Colonic mucosa (tissue), 4 donors: Measurements from ENCODE around the gene AATF. TPM values are rescaled to one million over a fixed set of nuclear protein-coding genes. Genes with fewer than 3 reads are reported as not detected.

Experiments used
- DNase-seq: peaks from one replicate; pipeline ENCODE4 v3.0.0-alpha.2; 2020
- H3K27ac ChIP-seq: fragments of 200-600 bp; one replicate; pipeline ENCODE4 v1.8.0; 2021
- H3K27me3 ChIP-seq: fragments of 200-600 bp; one replicate; pipeline ENCODE4 v1.8.0; 2021
- H3K36me3 ChIP-seq: fragments of 200-600 bp; one replicate; pipeline ENCODE4 v1.8.0; 2021
- H3K4me1 ChIP-seq: fragments of 200-600 bp; one replicate; pipeline ENCODE4 v1.8.0; 2021; ENCODE audit warnings: mild to moderate bottlenecking
- H3K4me3 ChIP-seq: fragments of 200-600 bp; one replicate; pipeline ENCODE4 v1.8.0; 2021
- H3K9ac ChIP-seq, 2 donors: one replicate each; pipeline ENCODE4 v1.7.0; 2013; ENCODE audit warnings: control low read depth in 2 of 2, low read depth in 2 of 2, low read length in 2 of 2
- H3K9me3 ChIP-seq: fragments of 200-600 bp; one replicate; pipeline ENCODE4 v1.8.0; 2021
- CTCF ChIP-seq: fragments of 200-600 bp; IDR thresholded peaks from one replicate; pipeline ENCODE4 v1.8.0; 2022; ENCODE audit warnings: antibody characterized with exemption, mild to moderate bottlenecking
- intact Hi-C: fragments of 100-400 bp; cut with DNase I; formaldehyde crosslinking; loops from one replicate; pipeline ENCODE4 v1.14.1; 2022
- total RNA-seq, 2 donors: library from RNA; stranded (reverse); fragmentation: NEBNext Ultra II Directional in 1 of 2; extraction: Animal tissue kit (Norgen Biotek cat#: 25700) in 1 of 2; gene quantifications; one replicate each; pipeline ENCODE4 v1.2.1, GENCODE V29; 2021
- donor health status: healthy.
- donor health status: DM: no; HTN: no; CAD: no.
- donor health status: DM: no; HTN: no; CAD: no.

The AATF gene
- total RNA-seq, 2 donors from 2014 or later: 30.0 to 54.8 TPM

- no peak for DNase-seq
- no peaks in the 10 kb centered on the region for H3K36me3 ChIP-seq
- H3K27me3 ChIP-seq: no peaks in the 10 kb centered on the region
- H3K4me1 ChIP-seq: no peaks in the 10 kb centered on the region
- no peak overlapping the region for H3K27ac ChIP-seq
- no peak overlapping the region for H3K4me3 ChIP-seq
- H3K9ac ChIP-seq: no peak overlapping the region
- no peak for TF ChIP-seq CTCF
- intact Hi-C loops: no loop called here
- no peaks in the 10 kb centered on the region for H3K9me3 ChIP-seq
Measured at GRCh38 chr17:37031493-37032083, 82.8 kb downstream of the AATF start.

DNA sequence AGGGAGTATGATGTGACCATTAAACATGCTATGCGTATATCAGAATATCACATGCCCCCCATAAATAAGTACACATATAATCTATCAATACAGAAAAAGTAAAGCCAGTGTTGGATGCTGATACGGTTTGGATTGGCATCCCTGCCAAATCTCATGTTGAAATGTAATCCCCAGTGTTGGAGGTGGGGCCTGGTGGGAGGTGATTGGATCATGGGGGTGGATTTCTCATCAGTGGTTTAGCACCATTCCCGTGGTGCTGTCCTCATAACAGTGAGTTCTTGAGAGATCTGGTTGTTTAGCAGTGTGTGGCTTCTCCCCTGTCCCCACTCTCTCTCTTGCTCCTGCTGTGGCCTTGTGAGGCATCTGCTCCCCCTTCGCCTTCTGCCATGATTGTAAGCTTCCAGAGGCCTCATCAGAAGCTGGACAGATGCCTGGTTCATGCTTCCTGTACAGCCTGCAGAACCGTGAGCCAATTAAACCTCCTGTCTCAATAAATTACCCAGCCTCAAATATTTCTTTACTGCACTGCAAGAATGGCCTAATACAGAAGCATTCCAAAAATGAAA lies 88.9 kb downstream of the AATF start:
- no peaks in the 10 kb centered on the region for H3K27me3 ChIP-seq
- no peak overlapping the region for H3K4me3 ChIP-seq
- no peak for DNase-seq
- H3K36me3 ChIP-seq: no peaks in the 10 kb centered on the region
- no peaks in the 10 kb centered on the region for H3K4me1 ChIP-seq
- no peak for TF ChIP-seq CTCF
- no peak overlapping the region for H3K27ac ChIP-seq
- intact Hi-C loops: no loop called here
- H3K9me3 ChIP-seq: no peaks in the 10 kb centered on the region
- H3K9ac ChIP-seq: no peak overlapping the region

DNA sequence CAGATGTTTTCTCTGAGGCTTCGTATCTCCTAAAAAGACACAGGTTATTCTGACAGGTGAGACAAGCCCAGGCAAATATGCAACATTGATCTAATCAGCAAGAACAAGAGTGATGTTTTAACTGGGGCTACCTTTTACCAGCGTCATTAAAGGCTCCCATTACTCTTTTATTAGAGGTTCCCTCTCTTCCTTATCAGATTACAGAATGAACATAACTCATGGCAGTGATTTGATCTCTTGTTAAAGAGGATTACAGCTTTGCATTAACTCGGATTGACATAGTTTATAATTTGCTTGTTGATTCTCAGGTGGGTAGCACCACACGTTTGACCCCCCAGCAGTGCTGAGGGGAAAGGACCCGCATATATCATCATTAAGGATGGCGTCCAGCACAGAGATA lies 90.5 kb downstream of the AATF start:
- Histone ChIP-seq H3K4me1 (no peaks in the 10 kb centered on the region), H3K36me3 (no peaks in the 10 kb centered on the region), H3K9me3 (no peaks in the 10 kb centered on the region), H3K9ac (no peak overlapping the region), H3K4me3 (no peak overlapping the region), H3K27ac (no peak overlapping the region), H3K27me3 (no peaks in the 10 kb centered on the region)
- TF ChIP-seq CTCF: no peak
- no peak for DNase-seq
- intact Hi-C loops: no loop called here

- DNase-seq: no peak
- no peak overlapping the region for H3K9ac ChIP-seq
- H3K27ac ChIP-seq: no peak overlapping the region
- intact Hi-C loops: no loop called here
- no peak for TF ChIP-seq CTCF
- no peaks in the 10 kb centered on the region for H3K4me1 ChIP-seq
- H3K9me3 ChIP-seq: no peaks in the 10 kb centered on the region
- H3K36me3 ChIP-seq: no peaks in the 10 kb centered on the region
- H3K4me3 ChIP-seq: no peak overlapping the region
- H3K27me3 ChIP-seq: no peaks in the 10 kb centered on the region
Measured at GRCh38 chr17:37041932-37042331, 93.2 kb downstream of the AATF start.

DNA sequence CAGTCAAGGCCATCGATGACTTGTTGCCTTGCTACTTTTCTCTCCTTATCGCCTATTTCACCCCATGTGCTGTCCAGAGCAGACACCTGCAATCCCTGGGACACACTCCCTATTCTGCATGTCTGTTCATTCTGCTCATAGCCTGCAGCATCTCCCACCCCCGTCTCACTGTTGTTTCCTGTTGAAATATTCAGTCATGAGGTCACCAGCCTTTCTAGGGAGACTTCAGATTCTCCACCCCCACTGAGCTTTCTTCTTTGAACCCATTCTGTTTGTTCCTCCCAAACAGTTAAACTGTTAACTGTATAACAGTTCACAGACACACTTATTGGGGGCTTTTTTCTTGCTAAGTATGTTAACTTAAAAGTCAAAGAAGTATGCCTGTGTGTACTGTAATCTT lies 94.4 kb downstream of the AATF start:
- no peaks in the 10 kb centered on the region for H3K27me3 ChIP-seq
- H3K4me1 ChIP-seq: no peaks in the 10 kb centered on the region
- intact Hi-C loops: no loop called here

More for the DNA sequence above, 94.4 kb downstream of the AATF start:
- Histone ChIP-seq H3K4me3 (no peak overlapping the region), H3K27ac (no peak overlapping the region), H3K9ac (no peak overlapping the region), H3K9me3 (no peaks in the 10 kb centered on the region), H3K36me3 (no peaks in the 10 kb centered on the region)
- no peak for TF ChIP-seq CTCF
- no peak for DNase-seq
